AG08396 (cell line): ENCODE data around the gene NSD1.

Experiments used
- DNase-seq: peaks from one replicate; pipeline ENCODE4 v3.0.0; 2012; ENCODE audit warnings: low spot score, mixed read lengths

NSD1 gene

DNA sequence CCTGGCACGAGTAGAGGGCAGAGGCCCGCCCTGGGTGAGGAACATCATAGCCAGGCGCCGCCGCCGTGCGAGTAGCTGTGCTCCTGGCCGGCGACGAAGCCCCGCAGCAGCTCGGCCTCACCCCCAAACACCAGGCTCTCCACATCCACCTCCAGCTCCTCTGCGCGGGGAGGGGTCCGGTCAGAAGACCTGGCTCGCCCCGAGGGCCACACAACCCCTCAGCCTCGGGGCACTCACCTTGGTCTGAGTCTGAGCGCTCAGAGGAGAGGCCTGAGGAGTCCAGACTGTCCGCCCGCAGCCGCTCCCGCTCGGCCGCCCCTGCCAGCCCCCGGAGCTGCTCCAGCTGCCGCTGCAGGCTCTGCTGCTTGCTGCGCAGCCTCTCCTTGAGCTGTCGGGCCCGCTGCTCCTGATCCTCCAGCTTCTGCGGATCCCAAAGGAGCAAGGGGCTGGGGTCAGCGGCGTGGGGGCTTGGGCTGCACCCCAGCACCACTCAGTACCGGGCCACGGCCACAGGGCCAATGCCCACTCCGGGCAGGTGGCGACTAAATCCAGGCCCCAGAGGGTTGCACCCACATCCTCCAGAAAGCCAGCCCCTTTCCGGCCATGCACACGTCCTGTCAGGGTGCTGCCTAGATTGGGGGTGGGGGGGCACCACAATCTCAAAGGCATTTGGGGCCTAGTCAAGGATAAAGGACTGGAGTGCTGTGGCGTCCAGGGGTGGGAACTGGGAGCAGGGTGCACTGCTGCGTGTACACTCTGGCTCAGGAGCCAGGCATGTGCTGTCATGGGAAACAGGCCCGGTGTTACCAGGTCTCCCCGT lies 174.2 kb downstream of the NSD1 start:
- no peak for DNase-seq

DNA sequence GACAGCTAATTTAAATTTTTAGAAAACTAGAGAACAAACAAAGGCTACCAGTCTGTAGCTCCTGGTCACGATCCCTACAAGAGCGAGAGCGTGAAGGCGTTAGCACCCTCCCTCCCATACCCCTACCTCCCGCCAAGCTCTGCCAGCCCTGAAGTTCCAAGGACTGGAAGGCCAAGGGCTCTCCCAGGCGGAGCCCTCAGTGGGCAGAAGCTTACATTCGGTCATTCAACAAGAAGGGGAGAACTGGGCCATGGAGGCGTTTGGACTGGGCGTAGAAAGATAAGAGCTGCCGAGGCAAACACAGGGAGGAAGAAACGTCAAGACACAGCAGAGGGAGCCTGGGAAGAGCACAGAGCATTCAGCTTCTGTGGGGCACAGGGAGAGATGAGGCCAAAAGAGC lies 175.2 kb downstream of the NSD1 start:
- DNase-seq = no peak

- DNase-seq = peak; percentile 70
Observed at GRCh38 chr5:177309351-177310191, 176.0 kb downstream of the NSD1 start.

DNA sequence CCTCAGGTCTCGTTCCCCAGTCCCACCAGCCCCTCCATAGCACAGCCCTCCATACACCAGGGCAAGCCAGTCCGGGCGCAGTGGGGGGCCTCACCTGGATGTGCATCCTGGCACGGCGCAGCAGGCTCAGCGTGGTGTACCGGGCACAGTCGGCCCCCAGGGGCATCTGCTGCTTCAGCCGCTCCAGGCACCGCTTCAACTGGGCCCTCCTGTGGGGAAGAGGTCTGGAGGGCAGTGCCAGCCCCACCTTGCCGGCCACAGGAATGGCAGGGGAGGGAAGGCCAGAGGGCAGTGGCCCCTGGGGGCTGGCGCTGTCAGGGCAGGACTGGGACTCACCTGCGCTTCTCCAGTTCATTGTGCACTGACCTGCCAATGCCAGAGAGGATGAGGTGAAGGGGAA lies 176.8 kb downstream of the NSD1 start:
- no peak for DNase-seq

- no peak for DNase-seq
Observed at GRCh38 chr5:177310757-177311391, 177.3 kb downstream of the NSD1 start.

DNA sequence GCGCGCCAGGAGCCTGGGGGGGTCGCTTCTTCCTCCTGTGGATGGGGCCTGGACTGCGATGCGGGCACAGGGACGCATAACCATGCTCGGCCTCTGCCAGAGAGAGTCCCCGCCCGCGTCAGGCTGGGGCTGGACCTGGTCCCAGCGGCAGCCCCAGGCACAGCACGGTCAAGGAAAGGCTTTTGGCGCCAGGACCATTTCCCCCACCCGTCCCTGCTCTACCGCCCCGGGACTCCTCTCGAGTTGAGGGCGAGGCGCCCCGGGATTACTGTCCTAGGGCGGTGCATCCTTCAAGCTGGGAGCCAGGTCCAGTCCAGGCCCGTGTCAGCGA lies 177.8 kb downstream of the NSD1 start:
- no peak for DNase-seq

GRCh38 chr5:177311723-177312648 lies 178.4 kb downstream of the NSD1 start, which contains the start of gene MXD3:
Gene MXD3 (minus strand): TSS chr5:177311898. CDS start chr5:177311830, 68 bp downstream.
- peak; percentile 98 for DNase-seq

- DNase-seq = no peak
Observed at GRCh38 chr5:177312649-177313181, 179.1 kb downstream of the NSD1 start.

DNA sequence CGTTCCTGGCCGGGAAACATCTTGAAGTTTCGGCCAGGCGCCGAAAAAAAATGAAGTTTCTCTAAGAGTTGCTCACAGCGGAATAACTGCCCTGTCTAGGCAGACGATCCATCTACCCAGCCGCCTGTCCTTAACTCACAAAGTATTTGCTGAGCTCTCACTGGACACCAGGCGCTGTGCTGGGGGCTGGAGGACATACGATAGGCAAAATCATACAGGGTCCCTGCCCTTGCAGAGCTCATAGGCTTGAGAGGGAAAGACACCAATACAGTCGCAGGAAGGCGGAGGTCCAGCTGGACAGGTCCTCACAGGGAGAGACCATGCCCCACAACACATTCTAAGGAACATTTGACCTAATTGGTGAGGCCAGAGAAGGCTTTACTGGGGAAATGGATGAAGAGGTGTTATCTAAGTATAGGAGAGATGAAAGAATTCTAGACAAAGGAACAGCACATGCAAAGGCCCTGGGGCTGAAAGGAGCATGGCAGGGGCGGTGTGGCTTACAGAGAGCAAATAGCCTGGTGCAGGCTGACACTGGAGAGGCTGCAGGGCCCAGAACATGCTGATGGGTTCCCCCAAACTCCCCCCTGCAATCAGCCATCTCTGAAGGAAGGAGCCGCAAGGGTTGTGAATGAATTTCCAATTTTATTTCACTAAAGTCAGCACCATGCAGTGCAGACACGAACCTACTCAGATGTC lies 180.1 kb downstream of the NSD1 start:
- no peak for DNase-seq

DNA sequence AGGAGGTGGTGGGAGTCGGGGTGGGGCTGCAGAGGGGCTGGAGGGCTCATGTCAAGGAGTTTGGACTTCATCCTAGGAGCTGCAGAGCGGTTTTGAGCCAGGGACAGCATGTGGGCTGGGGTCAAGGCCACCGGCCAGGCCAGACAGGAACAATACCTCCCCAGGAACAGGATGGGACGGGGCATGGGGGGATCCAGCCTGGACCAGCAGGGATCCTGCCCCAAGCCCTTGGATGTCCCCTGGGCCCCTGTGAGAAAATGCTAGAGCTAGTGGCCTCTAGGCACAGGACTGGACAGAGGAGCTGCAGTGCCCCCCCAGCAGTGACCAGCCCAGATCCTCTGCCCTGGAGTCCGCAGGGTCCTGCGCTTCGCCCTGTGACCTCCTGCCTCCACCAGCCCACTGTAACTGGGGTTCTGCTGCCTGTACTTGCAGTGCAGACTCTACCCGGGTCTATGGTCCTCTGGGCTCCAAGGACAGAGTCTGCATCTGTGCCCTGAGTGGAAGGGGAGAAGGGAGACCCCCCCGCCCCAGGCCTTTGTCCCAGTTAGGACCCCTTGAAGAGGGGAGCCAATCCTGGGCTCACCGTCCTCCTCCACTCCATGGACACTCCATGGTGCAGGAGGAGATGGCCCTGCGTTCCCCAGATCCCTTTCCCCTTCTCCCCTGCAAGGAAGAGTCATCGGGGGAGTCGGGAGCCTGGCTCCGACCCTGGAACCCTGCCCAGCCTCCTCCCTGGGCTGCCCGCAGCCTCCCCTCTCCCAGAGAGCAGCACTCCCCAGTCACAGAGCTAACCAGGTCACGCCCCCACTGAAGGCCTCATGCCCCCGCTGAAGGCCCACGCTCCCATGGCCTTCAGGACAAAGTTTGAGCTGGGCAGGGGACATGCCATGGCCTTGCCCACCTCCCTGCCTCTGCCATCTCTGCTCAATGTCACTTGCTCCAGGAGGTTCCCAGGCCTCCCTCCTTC lies 181.1 kb downstream of the NSD1 start:
- no peak for DNase-seq

GRCh38 chr5:177315411-177315810 lies 181.8 kb downstream of the NSD1 start:
- no peak for DNase-seq

- DNase-seq = no peak
Observed at GRCh38 chr5:177316005-177316404, 182.4 kb downstream of the NSD1 start.

GRCh38 chr5:177317959-177318377 lies 184.4 kb downstream of the NSD1 start:
- peak; percentile 78 for DNase-seq

DNA sequence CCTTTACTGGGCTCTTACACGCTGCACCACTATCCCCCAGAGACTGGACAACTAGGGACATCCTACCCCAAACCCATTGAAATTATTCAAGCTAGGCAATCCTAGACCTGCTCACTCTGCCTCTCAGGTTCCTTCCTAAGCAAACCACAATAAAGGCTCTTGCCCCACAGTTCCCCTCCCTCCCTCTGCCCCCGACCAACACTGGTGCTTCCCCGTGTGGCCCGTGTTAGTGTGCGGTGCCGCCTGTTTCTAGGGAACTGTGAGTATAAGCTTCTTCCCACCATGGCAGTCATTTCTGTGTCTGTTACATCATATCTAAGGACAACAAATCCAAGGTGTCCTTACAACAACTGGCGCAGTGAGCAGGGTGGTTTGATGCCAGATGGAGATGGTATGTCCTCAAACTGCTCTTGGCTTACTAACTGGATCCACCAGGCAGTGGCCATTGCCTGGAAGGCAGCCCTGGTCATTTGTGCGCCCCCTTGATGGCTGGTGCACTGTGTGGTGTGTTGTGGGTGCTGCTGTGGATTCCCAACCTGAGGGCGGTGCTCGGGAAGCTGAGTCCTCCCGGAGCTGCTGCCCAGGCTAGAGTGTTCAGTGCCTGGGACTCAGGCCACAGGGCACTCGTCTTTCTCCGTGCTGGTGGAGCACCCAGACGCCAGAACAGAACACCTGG lies 186.5 kb downstream of the NSD1 start:
- no peak for DNase-seq

GRCh38 chr5:177320879-177321278 lies 187.3 kb downstream of the NSD1 start:
- DNase-seq = no peak

GRCh38 chr5:177325868-177326381 lies 192.4 kb downstream of the NSD1 start:
- no peak for DNase-seq

DNA sequence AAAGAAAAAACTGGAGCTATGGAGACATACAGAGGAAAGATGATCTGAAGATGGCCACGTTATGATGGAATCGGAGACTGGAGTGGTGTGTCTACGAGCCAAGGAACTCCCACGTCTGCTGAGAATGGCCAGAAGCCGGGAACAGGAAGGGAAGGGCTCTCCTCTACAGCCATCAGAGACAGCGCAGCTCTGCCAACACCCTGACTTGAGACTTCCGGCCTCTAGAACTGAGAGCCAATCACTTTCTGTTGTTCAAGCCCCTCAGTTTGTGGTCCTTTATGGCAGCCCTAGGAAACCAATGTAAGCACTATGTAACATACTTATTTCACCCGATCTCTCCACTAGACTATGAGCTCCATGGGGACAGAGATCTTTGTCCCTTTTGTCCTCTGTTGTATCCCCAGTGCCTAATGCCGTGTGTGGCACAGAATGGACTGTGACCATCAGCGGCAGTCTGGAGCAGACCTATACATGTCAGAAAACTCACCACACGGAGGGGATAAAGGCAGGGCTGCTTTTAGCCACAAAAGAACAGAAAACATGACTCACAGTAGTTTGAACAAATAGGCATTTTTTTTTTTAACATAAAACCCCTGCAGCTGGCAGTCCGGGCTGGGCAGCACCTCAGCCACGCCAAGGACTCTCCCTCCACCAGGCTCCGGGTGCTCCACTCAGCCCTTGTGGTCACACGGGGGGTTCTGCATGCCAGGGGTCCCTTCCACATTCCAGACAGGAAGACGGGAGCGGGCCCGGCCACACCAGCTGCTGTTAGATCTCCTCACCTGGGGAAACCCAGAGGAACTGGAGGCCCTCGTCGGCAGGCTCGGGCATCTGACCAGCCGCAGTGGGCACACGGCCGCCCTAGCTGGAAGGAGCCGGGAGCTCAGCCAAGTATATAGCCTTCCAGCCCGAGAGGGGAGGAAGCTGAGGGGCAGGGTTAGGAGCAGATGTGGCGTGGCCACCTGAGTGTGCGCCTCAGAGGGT lies 194.3 kb downstream of the NSD1 start:
- DNase-seq = peak; percentile 39
